22Rv1 (cell line): ENCODE measurements around the gene ALOX15B.
A peak's percentile ranks its signal among the peaks of the same experiment; 100 is the strongest.
"Not testable (repeated sequence)": the region's sequence is repeated elsewhere in the genome, so short reads cannot be mapped to it uniquely, and the experiment has no call there.

Experiments
- H3K27ac ChIP-seq: fragments of 450-650 bp; 2 replicates; pipeline ENCODE4 v1.5.1; 2017
- ZFX ChIP-seq: fragments of 450-650 bp; IDR thresholded peaks from 2 replicates; pipeline ENCODE4 v1.6.1; 2017; ENCODE audit warnings: antibody characterized with exemption, borderline replicate concordance
- TF ChIP-seq, protein P1 (sequence below): fragments of 450-650 bp; IDR thresholded peaks from 2 replicates; pipeline ENCODE4 v1.5.1; 2017; ENCODE audit warnings: mild to moderate bottlenecking

The ALOX15B gene

GRCh38 chr17:8020776-8021564 is 17.9 kb upstream of the ALOX15B start:
- TF ChIP-seq, protein P1, sequence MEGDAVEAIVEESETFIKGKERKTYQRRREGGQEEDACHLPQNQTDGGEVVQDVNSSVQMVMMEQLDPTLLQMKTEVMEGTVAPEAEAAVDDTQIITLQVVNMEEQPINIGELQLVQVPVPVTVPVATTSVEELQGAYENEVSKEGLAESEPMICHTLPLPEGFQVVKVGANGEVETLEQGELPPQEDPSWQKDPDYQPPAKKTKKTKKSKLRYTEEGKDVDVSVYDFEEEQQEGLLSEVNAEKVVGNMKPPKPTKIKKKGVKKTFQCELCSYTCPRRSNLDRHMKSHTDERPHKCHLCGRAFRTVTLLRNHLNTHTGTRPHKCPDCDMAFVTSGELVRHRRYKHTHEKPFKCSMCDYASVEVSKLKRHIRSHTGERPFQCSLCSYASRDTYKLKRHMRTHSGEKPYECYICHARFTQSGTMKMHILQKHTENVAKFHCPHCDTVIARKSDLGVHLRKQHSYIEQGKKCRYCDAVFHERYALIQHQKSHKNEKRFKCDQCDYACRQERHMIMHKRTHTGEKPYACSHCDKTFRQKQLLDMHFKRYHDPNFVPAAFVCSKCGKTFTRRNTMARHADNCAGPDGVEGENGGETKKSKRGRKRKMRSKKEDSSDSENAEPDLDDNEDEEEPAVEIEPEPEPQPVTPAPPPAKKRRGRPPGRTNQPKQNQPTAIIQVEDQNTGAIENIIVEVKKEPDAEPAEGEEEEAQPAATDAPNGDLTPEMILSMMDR = no peak

DNA sequence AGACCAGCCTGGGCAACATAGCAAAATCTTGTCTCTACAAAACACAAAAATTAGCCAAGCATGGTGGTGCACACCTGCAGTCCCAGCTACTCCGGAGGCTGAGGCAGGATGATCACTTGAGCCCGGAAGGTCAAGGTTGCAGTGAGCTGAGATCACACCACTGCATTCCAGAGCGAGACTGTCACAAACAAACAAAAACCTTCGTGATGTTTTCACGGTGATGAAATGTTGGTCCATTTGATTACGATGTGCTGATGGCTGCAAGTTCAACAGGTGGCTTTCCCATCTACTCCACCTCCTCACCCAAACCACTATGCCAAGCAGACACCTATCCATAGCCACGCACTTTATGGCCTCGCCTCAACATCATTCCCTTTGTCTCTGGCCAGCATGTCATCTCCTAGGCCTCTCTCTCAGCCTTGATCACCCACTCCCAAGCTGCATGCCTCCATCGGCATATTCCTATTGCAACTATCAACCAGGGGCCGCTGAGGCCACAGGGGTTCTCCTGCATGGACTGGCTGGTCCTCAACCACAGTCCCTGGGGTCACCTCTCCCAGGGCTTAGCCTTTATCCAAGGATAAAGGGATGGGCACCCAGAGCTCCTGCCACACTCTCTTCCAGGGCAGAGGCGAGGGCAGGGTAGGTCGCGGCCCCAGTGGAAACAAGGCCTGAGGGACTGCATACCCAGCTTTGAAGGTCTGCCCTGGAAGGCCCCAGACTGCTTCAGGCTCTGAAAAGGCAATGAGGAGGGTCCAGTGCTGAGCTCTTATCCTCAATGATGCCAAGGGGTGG is 17.1 kb upstream of the ALOX15B start:
- TF ChIP-seq, protein P1 = no peak
- no peak for TF ChIP-seq ZFX
- peak overlapping the region; percentile 85 for H3K27ac ChIP-seq

More at GRCh38 chr17:8020776-8021564, 17.9 kb upstream of the ALOX15B start:
- H3K27ac ChIP-seq = peak overlapping the region; percentile 85

GRCh38 chr17:8022360-8023003 is 16.4 kb upstream of the ALOX15B start:
- H3K27ac ChIP-seq = peak overlapping the region; percentile 85
- TF ChIP-seq ZFX = no peak
- TF ChIP-seq, protein P1 = no peak

GRCh38 chr17:8024161-8024560 is 14.7 kb upstream of the ALOX15B start:
- not testable (repeated sequence) for H3K27ac ChIP-seq

DNA sequence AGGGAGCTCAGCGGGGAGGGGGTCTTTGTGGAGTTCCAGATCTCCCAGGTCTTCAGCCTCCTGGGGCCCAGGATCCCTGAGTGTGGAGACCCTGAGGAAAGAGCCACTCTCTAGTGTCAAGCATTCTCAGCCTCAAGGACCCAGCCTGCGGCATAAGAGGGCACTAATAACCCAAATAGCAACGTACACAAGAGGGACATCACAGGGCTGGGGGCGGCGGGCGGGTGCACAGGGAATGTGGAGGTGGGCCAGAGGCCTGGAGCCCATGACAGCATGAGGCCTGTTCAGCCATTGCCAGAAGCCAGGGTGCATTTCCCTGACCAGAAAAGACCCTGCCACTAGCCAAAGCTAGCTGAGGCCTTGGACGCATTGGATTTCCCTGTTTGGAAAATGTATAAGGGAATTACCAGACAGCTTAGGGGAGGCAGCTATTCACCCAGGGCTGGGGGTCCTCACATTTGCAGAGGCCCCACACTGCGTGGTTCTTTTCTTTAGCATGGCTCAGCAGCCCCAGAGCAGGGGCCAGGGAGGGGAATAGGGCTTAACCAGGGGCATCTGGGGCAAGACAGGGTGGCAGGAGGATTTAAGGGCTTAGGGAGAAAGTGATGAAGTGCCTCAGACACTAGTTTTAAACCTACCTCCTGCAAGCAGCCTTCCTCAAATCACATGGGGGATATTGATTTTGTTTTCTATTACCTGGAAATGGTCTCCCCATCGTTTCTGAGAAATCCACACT is 13.5 kb upstream of the ALOX15B start:
- no peak overlapping the region for H3K27ac ChIP-seq
- no peak for TF ChIP-seq ZFX
- TF ChIP-seq, protein P1 = no peak

- no peak for TF ChIP-seq ZFX
- H3K27ac ChIP-seq = no peak overlapping the region
Measured at GRCh38 chr17:8029121-8029520, 9.7 kb upstream of the ALOX15B start.

- TF ChIP-seq, protein P1 = no peak
- no peak for TF ChIP-seq ZFX
- H3K27ac ChIP-seq = peak overlapping the region; percentile 84
Measured at GRCh38 chr17:8031261-8031661, 7.6 kb upstream of the ALOX15B start.
